Posterior cingulate gyrus (tissue), 11 donors: Measurements from ENCODE around the gene KRT86.

Experiments
- DNase-seq, 10 donors: peaks; one replicate each; pipeline versions ENCODE4 v3.0.0 to v3.0.0-alpha.2; 2020 to 2021; ENCODE audit warnings: mixed read lengths in 3 of 10
- intact Hi-C: fragments of 100-400 bp; cut with DNase I; formaldehyde crosslinking; loops from one replicate; pipeline ENCODE4 v1.15.1; 2023

Gene KRT86

DNA sequence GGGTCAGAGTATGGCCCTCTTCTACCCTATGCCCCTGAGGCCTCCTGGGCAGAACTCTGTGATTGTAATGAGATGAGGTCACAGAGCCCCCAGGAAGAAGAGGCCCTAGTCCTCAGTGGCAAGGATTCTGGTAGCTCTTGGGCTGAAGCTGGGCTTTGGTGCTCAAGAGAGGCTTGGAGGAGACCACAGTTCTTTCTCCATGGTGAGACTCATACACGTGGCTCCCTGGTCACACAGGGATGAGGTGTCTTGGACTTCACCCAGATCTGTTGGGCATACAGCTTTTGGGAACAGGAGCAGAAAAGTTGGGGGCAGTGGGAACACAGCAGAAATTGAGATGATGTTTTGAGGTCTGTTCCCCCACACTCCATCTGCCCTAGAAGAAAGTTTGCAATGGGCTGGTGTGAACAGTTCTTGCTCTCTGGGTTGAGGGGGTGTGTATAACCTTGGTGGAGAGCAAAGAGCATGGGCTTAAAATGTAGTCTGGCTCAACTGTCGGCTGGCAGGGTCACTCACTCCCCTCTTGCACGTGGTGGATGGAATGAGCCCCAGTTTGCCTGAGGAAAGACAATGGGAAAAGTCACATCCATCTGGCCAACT, at the start of gene KRT86:
Gene KRT86 (plus strand): TSS at position 125 of the 600 bp plus-strand sequence. CDS start 27,272 bp downstream, outside the sequence.
- DNase-seq: peak in 1 of 10 donors; percentile 43
- intact Hi-C loops: no loop called here

DNA sequence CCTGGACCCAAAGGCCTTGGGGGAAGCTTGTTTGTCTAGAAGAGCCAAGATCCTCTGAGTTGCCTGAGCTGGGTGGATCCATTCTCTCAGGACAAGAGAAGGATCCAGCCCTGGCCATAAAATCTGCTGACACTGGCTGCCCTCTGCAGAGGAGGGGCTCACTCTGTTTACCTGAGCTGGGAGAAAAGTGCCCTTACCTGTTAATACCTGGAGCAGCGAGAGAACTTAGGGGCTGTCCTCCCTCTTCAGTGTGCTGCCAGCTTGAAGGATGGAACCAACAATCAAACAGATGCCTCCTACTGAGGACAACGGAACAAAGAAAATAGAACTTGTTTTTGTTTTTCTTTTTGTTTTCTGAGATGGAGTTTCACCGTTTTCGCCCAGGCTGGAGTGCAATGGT, 48.7 kb upstream of the KRT86 start:
- intact Hi-C loops: no loop called here
- peak in 1 of 10 donors; percentile 14 for DNase-seq

GRCh38 chr12:52226446-52226845, 48.0 kb upstream of the KRT86 start:
- DNase-seq: no peak
- intact Hi-C loops: no loop called here

DNA sequence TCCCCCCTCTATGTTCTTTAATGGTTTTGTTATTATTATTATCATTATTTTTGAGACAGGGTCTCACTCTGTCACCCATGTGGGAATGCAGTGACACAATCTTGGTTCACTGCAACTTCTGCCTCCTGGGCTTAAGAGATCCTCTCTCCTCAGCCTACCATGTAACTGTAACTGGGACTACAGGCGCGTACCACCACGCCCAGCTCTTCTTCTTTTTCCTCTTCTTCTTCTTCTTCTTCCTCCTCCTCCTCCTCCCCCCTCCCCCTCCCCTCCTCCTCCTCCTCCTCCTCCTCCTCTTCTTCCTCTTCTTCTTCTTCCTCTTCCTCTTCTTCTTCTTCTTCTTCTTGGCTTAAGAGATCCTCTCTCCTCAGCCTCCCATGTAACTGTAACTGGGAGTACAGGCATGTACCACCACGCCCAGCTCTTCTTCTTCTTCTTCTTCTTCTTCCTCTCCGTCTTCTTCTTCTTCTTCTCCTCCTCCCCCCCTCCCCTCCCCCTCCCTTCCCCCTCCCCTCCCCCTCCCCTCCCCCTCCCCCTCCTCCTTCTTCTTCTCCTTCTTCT, 46.8 kb upstream of the KRT86 start:
- intact Hi-C loops: no loop called here
- DNase-seq: no peak

DNA sequence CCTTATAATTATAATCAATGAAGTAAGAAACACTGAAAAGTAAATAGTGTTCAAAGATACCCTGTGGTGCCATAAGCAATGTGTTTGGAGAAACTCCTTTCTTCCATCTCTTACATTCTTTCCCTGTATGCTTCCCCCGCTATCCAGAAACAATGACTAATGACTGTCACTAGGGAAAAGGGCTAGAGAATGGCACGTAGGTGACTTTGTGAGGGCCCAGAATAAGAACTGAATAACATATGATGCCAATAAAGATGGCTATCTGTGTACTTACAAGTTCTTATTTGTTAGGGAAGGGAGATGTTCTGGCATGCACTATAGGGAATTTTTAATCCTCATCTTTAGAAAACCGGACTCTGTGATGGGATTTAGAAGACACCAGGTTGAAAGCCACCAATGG, 46.1 kb upstream of the KRT86 start:
- intact Hi-C loops: no loop called here
- no peak for DNase-seq

- intact Hi-C loops: no loop called here
- peak in 1 of 10 donors; percentile 25 for DNase-seq
These were observed 45.5 kb upstream of the KRT86 start for GRCh38 chr12:52228931-52229330.

DNA sequence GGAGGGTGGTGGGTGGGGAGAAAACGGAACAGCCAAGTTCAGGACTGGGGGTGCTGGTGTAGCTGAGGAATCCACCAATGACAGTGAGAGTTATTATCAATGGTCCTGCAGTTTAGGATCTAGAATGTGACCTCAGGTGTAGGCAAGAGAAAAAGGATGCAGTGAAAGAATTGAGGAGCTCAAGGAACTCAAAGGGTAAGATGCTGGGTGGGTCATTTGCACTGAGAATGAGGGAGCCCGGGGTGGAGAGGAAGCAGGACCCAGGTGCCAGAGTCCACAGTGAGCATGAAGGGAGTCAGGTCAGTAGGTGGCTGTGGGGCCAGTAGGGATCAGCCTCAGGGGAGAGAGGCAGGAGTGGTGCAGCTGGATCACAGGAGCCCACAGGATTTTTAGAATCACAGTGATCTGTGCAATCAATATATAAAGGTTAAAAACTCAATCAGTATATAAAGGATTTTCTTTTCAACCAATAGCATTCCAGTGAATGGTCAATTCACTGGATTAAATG, 44.6 kb upstream of the KRT86 start:
- DNase-seq: no peak

GRCh38 chr12:52230364-52231281, 43.8 kb upstream of the KRT86 start:
- DNase-seq: no peak
- intact Hi-C loops: no loop called here

More for the DNA sequence above, 44.6 kb upstream of the KRT86 start:
- intact Hi-C loops: no loop called here

DNA sequence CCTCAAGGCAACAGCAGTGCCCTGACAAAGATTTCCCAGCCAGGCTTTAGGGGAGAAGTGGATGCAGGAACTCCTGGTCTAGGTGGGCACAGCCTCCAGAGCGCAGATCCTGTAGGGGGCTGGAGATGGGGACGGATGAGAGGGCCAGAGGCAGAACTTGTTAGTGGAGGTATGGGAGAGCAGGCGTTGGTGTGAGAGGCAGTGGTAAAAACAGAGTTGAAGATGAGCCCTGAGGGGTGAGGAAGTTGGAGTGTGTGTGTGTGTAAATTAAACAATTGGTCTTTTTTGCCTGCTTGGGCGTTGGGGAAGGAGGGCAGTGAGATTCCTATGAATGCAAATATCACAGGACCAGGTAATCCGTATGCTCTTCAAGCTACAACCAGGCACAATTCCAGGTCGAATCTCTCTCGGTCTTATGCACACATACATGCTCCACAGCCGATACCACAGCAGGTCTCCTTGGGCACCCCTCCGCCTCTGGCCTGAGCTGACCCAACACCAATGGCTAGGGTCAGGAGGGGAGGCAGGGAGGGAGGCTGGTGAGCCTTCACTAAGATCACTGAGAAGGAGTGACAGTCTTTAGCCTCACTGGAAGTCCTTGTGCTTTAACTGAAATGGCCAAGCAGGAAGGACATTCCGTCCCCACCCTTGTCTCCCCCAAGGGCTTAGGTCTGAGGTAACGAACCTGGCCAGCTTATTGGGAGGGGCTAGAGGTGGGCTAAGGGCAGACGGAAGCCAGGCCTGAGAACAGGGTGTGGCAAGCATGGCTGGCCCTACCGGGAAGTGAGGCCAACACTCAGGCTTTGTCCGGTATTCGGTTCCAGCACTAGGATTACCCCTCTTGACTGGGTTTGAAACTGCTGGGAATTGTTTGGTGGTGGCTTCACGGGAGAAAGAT, 42.9 kb upstream of the KRT86 start:
- no peak for DNase-seq
- intact Hi-C loops: no loop called here

DNA sequence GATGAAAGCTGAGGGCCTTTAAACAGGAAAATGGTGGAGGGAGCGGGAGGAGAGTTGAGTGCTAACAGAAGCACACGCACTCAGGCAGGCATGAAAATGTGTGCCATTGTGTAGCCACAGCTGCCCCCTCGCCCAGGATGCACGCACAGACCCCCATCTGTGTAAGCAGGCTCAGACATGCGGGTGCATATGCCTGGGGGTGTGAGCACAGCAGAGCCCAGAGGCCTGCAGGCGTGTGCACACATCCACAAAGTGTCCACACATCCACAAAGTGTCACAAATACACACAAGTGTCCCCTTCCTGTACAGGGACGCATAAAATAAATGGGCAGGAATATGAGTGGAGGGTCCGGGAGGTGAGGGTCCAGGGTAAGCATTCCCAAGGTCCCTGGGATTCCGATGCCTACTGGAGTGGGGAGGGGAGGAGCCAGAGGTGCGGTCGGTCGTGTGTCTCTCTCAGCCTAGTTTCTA, 42.2 kb upstream of the KRT86 start:
- DNase-seq: no peak
- intact Hi-C loops: no loop called here

GRCh38 chr12:52232674-52233461, 41.6 kb upstream of the KRT86 start, which contains the start of gene KRT7:
Gene KRT7 (plus strand): TSS chr12:52233243. CDS start chr12:52233297, 54 bp downstream.
- intact Hi-C loops: no loop called here

GRCh38 chr12:52233462-52234207, 40.8 kb upstream of the KRT86 start:
- no peak for DNase-seq

More at GRCh38 chr12:52232674-52233461, 41.6 kb upstream of the KRT86 start, which contains the start of gene KRT7:
- DNase-seq: no peak

GRCh38 chr12:52234223-52234810, 40.1 kb upstream of the KRT86 start:
- DNase-seq: no peak
- intact Hi-C loops: no loop called here

More at GRCh38 chr12:52233462-52234207, 40.8 kb upstream of the KRT86 start:
- intact Hi-C loops: no loop called here

- DNase-seq: no peak
- intact Hi-C loops: no loop called here
These were observed 39.3 kb upstream of the KRT86 start for GRCh38 chr12:52235001-52235764.

DNA sequence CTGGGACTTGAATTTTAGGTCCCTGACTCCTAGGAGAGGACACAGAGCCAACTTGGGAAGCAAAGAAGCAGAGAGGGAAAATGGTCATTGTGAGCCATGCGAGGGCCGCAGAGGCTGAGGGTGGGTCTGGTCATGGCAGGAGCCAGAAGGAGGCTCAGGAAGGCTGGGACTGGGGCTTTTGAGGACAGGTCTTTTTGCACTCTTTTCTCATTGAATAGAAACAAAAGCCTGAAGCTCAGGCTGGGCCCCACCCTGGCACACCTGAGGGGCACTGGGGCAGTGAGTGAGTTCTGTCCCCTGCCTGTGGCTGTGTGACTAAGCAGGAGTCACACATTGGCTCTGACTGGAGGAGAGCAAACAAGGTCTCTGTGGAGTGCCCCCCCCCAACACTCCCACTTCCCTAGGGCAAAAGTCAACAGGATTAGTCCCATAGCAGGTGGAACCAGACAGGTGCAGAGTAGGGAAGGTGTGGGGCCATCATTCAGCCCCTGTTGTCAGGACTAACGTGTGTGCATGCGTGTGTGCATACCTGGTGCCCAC, 38.6 kb upstream of the KRT86 start:
- intact Hi-C loops: no loop called here
- no peak for DNase-seq

- intact Hi-C loops: no loop called here
- no peak for DNase-seq
These were observed 37.9 kb upstream of the KRT86 start for GRCh38 chr12:52236386-52237050.
